Stimulated activated CD8-positive, alpha-beta memory T cell treated with anti-CD3 and anti-CD28 coated beads, Interleukin-4, amount 100 ng/mL, for 4 hours (primary cell): Measurements from ENCODE around the gene KRT6A.

Experiments used
- DNase-seq, 2 donors: peaks; one replicate each; pipeline ENCODE4 v3.0.0-alpha.2; 2020; ENCODE audit warnings: low read depth in 2 of 2, low spot score in 1 of 2

Gene KRT6A

GRCh38 chr12:52493172-52493571 lies at the start of gene KRT6A:
Gene KRT6A, minus strand, starts transcription at chr12:52493257. Its CDS starts 69 bp downstream, at chr12:52493188.
- DNase-seq: no peak

DNA sequence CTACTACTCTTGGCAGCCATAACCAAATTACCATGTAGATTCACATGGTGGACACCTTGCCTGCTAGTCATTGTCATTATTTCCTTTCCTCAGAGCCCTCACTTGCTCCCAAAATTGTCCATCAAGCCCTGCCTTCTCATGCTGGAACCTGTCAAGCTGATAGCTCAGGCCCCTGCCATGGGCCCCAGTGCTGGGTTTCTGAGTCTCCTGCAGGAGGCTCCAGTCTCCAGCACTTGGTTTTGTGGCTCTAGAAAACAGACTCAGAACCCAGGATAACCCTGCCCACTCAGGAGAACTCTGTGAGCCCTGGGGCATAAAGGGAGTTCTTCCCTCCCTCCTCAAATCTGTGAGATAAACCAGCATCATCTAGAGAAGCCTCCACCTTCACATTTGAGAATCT lies 49.1 kb upstream of the KRT6A start:
- no peak for DNase-seq

GRCh38 chr12:52541709-52542108 lies 48.7 kb upstream of the KRT6A start:
- no peak for DNase-seq

GRCh38 chr12:52540531-52540930 lies 47.5 kb upstream of the KRT6A start:
- DNase-seq: no peak

DNA sequence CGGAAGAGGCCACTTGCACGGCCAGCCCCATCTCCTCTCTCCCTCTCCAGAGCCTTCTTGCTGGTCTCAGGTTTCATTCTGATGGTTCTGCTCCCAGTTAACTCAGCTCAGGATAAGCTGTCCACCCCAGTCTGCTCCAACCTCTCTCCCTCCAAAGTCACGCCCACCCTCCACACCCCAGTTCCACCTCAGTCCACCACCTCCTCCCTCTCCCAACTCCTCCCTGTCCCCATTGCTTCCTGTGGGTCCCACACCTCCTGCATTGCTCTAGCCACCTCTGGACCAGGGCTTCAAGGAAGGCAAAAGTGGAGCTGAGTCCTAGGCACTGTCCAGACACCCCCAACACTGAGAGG lies 46.7 kb upstream of the KRT6A start:
- DNase-seq: no peak

GRCh38 chr12:52539083-52539820 lies 46.2 kb upstream of the KRT6A start:
- DNase-seq: no peak

- DNase-seq: no peak
Measured at GRCh38 chr12:52537101-52537500, 44.0 kb upstream of the KRT6A start.

GRCh38 chr12:52535574-52535973 lies 42.5 kb upstream of the KRT6A start:
- DNase-seq: no peak

GRCh38 chr12:52534482-52534881 lies 41.4 kb upstream of the KRT6A start:
- no peak for DNase-seq

GRCh38 chr12:52533686-52534470 lies 40.8 kb upstream of the KRT6A start:
- no peak for DNase-seq

DNA sequence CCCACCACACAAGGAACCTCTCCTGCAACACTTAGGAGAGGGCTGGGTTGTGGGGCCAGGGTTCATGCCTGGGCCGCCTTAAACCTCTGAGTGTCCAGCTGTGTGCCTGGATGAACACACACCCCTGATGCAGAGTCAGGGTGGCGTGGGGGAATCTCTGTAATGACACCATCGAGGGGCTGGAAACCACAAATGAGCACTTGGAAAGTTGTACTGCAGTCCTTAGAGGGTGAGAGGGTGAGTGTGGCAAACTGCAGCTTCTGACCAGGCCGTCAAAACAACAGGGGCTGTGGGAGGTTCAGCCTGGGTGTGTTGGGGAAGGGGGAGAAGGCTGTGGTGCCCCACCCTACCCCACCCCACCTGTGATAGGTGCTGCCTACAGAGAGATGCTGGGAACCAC lies 39.6 kb upstream of the KRT6A start:
- no peak for DNase-seq

DNA sequence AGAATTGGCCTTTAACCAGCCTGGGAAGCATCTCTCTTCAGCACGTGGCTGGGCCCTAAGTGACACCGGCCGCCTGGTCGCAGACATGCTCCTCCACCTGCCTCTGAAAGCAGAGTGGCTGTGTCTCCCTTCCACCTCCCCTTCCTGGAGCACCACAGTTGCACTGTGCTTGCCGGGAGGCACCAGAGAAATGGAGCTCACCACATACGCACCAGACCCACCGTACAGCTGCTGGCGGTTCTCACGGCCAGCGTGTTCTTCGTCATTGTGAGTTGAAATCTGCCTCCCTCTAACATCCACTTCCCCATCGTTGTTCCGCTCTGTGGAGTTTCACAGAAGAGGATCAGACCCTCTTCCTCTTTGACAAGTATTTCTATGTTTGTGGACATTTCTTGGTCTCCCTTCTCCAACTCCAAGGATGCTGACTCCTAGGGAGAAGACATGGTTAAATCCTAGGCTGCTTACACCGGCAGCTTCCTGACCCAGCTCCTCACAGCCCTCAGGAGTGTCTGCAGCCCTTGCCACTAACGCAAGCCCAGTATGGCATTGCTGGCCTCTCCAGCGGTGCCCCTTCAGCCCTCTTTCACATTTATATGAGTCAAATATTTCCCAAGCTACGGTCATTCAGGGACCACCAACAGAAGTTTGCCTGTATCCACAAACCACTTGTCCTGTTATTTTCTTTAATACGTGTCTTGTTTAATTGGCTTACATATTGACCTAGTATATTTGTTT lies 38.7 kb upstream of the KRT6A start:
- DNase-seq: no peak

DNA sequence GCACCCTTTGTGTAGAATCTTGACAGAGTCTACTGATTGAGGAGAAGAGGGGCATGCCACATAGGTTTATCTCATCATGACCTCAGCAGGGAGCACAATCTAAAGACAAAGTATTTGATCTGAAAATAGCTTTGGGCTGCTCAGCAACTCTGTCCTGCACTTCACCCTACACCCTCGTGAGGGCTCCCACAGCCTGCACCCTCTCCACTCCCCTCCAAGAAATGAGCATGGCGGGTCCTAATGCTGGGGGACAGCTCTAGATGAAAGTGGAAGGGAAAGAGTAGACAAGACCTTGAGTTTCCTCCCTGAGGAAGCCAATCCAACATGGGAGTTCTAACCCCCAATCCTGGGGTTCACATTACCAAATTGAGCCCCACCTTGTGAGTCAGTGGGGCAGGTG lies 37.8 kb upstream of the KRT6A start:
- no peak for DNase-seq

- no peak for DNase-seq
Measured at GRCh38 chr12:52530366-52530765, 37.3 kb upstream of the KRT6A start.

DNA sequence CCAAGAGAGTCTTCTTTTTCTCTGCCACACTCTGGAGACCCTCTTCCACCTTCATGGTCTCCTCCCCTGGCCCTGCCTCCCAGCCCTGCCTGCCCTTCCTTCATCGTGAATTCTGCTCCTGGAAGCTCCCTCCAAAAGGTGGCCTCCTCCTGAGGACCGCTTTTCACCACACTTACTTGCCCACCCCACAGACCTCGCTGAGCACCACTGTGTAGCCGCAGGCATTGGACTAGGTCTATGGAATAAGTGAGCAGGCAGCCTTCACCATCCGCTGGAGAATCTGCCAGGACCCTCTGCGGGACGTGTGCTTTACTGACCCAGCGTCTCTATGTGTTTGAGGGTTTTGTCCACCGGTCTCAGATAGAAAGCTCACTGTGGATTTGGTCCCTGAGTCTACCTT lies 36.8 kb upstream of the KRT6A start:
- no peak for DNase-seq

DNA sequence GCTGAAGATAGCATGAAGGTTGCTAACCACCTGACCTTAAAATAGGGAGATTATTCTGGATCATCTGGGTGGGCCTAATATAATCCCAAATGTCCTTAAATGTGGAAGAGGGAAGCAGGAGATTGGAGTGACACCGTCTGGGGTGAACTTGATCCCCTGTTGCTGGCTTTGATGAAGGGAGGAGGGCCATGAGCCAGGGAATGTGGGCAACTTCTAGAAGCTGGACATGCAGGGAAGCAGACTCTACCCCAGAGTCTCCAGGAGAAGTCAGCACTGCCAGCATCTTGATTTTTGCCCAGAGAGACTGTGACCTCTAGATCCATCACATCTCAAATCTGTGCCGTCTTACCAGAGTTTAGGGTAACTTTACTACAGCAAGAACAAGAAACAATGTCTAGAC lies 36.4 kb upstream of the KRT6A start:
- DNase-seq: no peak

- DNase-seq: no peak
Measured at GRCh38 chr12:52528641-52529143, 35.6 kb upstream of the KRT6A start.

DNA sequence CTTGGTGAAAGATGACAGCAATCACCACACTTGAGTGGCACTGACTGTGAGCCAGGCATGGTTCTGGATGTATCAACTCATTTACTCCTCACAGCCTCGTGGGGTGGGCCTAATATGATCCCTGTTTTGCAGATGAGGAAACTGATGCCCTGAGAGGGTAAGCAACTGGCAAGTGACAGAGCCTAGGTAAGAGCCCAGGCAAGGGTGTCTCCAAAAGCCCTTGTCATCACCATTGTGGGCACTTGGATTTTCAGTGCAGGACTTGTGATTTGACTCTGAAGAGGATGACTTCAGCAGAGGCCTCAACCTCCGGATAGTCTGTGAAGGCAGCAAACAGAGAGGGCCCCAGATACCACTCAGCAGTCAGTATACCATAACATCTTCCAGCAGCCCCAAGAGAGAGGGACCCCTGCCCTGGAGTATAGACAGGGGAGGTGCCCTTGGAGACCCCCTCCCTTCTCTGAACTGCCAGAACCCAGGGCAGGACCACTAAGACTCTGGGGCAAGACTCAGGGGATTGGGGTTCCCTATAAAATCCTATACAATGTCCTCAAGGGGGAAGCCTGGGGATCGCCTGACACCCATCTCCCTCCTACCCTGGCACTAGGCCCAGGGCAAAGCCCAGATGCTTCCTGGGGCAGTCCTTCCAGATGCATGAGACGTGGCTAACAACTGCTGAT lies 34.2 kb upstream of the KRT6A start:
- DNase-seq: no peak

DNA sequence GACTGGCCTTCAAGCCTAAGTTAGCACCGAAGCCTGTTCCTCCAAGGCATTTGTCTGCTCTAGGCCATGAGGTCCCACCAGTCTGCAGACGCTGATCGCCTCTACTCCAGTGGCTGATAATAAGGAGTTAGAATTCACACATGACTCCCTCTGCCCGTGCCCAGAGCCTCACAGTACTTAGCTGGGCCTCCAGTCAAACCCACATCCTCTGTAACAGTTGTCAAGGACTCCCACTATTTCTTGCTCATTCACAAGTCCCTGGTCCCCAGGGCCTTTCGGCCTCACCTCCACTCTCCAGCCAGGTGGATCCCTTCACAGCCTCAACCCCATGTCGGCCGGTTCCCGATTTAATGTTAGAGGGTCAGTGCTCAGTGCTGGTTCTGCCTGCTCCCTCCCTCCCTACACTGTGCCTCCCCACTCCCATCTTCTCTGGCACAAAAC lies 33.5 kb upstream of the KRT6A start:
- DNase-seq: no peak

GRCh38 chr12:52525661-52526499 lies 32.8 kb upstream of the KRT6A start:
- no peak for DNase-seq
